DMS53 treated with DMSO at 0.1 percent for 48 hours (cell line): ENCODE data around the gene SCLT1.

ENCODE experiments used
- DNase-seq: peaks from one replicate; lab custom pipeline; 2025; ENCODE audit not compliant: unreplicated experiment; lab: John Stamatoyannopoulos, UW

The SCLT1 gene

DNA sequence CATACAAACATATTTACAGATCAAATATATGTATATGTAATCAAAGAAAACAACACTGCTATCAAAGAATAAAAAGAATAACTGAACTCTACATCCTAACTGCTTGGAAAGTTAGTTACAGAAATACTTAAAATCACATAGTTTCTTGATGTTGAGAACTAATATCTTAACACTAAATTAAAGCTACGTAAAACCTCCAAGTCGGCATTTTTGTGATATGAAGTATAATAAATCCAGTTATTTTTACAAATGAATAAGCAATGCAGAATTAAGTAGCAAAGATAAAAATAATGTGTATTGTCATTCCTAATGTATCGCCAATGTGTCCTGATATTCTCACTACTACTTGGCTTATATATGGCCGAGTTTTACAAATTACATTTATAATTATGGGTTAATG, 215.4 kb downstream of the SCLT1 start:
- no peak for DNase-seq

GRCh38 chr4:128876200-128876599, 217.1 kb downstream of the SCLT1 start:
- no peak for DNase-seq

DNA sequence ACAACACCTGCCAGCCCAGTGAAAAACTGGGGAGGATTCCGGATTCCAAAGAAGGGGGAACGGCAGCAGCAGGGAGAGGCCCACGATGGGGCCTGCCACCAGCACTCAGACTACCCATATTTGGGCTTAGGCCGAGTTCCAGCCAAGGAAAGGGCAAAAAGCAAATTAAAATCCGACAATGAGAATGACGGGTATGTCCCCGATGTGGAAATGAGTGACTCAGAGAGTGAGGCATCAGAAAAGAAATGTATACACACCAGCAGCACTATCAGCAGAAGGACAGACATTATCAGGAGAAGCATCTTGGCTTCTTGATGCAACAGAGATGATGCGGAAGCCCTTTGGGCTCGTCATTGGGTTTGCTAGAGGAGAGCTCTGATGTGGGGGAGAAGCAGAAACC, 221.4 kb downstream of the SCLT1 start:
- no peak for DNase-seq

- DNase-seq: no peak
Observed at GRCh38 chr4:128869776-128870509, 223.4 kb downstream of the SCLT1 start.

DNA sequence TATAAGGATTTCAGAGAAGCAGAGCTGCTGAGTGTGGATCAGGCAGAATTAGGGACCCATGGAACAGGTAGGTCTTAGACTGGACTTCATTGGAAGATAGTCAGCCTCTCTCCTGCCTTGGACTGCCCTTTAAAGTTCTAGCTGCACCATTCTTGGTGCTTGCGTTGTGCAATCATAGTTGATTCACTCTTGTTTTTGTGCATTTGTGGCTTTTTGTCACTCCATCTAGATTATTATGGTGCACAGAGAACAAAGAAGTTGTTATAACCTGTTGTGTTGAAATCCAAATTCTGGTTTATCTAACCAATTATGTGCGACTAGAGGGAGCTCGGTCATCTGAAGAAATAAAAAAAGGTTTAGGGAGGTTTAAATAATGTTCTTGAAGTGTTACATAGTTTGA, 224.6 kb downstream of the SCLT1 start:
- no peak for DNase-seq

DNA sequence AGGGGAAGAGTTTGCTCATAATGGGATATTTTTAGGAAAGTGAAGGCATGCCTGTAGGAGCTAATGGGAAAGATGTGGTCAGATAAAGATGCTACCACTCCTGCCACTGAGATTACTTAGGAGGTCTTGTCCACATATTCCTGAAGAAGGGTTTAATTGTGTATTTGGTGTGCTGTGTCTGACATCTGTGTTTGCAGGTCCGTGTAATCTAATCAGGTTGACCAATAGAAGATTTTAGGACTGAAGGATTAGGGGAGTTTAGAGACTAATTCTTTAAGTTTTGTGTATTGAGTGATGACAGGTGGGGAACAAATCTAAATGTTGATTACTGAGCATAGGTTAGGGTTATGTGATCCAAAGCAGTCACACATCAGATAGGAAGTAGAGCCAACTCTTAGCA, 226.6 kb downstream of the SCLT1 start:
- no peak for DNase-seq

DNA sequence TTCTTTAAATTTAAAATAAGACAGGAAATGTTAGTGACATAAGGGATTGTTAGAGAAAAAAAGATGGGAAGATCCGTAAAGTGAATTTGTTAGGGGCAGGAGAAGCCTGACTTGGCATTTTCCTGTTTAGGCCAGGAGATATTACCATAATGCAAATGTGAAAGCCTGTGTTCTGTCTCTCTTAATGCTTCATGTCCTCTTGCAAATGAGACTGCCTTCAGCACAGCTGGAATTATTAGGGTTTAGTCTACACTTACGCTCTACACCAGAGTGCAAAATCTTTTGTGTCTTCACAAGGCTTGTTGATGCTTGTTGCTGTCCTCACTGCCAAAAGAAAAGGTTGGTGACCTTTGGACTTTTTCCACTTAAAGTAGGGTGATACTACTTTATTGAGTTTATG, 227.1 kb downstream of the SCLT1 start:
- DNase-seq: no peak

- no peak for DNase-seq
Observed at GRCh38 chr4:128865132-128865531, 228.2 kb downstream of the SCLT1 start.

GRCh38 chr4:128863312-128864075, 229.8 kb downstream of the SCLT1 start:
- peak; percentile 20 for DNase-seq

DNA sequence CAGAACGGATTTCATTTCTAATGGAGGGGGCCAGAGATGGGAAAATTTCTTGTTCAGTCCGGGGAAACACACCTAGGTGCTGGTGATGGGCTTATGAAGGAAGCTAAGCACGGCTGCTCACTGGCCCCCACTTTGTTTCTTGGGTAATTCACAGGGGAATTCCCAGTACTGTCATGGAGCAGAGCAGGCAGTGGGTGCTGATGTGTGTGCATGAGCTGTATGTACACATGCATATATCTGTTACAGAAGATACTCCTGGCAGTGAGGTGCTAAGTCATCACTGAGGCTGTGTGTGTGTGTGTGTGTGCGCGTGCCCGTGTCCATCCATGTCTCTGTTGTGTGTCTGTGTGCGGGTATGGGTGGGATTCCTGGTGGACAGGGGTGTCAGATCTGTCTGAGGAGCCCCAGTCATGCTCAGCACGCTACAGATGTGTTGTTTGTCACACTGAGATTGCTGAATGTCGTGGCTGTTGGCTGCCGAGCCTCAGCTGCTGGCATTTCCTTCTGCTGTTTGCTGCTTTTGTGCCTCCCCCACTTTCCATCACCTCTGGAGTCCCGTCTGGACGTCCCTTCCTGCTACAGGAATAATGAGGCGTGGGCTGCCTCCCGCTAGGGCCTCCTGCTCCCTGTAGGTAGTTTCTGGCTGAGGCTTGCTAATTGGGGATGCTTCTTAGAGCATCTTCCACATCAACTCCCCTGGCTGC, 230.6 kb downstream of the SCLT1 start:
- DNase-seq: no peak

DNA sequence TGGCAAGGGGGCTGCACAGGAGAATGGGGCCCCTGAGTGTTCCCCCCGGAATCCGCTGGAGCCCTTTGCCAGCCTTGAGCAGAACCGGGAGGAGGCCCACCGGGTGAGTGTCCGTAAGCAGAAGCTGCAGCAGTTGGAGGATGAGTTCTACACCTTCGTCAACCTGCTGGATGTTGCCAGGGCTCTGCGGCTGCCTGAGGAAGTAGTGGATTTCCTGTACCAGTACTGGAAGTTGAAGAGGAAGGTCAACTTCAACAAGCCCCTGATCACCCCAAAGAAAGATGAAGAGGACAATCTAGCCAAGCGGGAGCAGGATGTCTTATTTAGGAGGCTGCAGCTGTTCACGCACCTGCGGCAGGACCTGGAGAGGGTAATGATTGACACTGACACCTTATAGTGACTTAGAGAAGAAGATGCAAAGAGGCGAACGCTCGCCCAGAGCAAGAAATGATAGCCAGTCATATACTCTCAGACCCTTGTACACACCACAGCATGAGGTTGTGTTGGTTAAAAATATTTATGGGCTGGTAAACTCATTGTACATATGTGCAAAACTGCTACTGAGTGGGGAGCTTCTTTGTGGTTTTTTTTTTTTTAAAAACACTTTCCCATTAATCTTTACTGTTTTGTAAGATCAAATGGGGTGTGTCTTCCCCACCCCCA, 231.4 kb downstream of the SCLT1 start:
- no peak for DNase-seq

DNA sequence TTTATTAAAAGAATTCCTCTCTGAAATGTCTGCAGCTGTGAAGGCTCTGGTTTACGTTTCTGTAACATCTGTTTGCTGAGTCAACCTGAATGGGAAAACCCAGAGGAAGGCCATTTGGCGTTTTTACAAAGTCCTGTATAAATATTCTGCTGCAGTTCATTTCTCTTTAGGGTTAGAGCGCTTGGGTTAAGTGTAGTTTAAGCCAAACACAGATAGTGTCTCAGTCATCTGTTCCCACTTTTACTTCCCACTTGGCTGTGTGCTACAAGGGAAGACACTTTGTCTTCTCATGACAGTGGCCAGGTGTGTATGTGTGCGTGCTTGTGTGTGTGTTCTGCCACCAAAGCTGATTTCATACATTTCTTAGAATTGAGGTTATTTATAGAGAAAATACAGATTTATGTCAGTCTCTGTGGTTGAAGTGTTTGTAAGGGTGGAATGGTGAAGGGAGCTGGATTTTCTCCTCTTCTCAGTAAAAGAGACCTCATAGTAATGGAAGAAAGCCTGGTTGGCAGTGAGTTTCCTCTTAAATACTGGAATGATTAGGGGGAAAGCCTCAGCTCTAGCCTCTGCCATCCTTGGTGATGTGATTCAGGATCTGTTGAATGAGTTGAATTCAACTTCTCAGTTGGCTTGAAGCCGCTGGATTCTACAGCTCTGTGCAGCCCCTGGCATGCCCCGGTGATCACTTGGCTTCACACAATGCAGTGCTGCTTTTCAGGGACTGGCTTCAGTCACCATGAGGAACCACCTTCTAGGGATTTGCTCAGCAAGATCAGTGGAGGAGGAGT, 233.3 kb downstream of the SCLT1 start:
- no peak for DNase-seq

DNA sequence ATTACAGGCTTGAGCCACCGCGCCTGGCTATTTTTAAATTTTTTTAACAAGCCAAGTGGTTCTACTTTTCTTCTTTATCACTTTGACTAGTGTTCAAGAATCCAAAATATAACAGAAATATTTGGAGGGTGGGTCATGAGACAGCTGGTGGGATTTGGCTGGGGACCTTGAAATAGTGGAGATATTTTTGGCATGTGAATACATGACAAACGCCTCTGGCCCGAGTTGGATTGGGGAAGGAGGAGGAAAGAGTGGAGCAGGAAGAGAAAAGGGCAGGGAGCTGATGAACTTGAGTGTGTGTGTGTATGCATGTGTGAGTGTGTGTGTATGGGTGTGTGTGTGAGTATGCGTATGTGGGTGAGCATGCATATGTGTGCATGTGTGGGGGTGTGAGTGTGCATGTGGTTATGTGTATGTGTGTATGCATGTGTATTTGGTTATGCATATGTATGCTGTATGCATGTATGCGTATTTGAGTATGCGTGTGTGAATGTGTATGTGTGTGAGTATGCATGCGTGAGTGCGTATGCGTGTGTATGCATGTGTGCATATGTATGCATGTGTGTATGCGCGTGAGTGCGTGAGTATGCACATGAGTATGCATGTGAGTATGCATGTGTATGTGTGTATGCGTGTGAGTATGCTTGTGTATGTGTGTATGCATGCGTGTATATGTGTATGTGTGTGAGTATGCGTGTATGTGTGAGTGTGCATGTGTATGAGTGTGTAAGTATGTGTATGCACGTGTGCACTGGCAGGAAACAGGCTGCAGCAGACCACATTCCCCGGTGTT, 234.3 kb downstream of the SCLT1 start:
- DNase-seq: no peak

DNA sequence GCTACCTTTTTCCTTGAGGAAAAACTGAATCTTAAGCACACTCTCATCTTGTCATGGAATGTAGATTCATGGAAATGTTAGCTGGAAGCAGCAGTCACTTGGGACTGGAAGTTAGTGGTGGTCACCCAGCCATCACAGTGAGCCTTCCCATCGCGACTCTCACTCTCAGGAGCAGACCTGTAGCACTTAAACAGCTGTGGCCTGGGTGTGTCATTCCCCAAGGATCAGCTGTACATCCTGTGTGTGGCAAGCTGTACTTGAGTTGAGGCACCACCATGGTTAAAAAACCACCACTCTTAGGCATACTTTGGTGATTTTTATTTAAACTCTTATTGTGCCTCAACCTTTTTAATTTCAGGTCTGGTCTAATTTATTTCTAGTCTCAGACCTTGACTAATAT, 237.1 kb downstream of the SCLT1 start:
- DNase-seq: no peak

DNA sequence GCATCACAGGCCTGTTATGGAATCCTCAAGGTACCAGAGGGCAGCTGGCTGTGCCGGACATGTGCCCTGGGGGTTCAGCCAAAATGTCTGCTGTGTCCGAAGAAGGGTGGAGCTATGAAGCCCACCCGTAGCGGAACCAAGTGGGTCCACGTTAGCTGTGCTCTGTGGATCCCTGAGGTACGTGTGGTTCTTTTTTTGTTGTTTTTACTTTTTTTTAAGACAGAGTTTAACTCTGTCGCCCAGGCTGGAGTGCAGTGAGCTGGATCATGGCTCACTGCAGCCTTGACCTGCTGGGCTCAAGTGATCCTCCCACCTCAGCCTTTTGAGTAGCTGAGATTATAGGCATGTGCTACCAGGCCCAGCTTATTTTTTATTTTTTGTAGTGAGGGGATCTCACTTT, 237.7 kb downstream of the SCLT1 start:
- no peak for DNase-seq

DNA sequence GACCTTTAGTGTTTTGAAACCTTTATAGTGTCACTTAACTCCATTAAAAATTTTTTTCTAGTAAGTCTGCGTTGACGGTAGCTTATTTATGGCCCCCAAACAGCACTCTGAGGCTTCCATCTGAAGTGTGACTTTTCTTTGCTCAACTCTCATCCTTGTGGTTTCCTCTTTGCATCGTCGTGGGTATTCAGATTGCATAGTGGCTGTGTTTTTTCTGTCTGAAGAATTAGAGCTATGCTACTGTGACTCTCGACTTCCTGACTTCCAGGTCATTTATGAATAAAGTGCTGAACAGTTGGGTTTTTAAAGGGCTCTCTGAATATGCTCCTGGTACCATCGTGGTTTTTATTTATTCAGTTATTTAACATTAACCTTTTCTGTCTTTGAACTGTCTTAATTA, 238.9 kb downstream of the SCLT1 start:
- DNase-seq: no peak

DNA sequence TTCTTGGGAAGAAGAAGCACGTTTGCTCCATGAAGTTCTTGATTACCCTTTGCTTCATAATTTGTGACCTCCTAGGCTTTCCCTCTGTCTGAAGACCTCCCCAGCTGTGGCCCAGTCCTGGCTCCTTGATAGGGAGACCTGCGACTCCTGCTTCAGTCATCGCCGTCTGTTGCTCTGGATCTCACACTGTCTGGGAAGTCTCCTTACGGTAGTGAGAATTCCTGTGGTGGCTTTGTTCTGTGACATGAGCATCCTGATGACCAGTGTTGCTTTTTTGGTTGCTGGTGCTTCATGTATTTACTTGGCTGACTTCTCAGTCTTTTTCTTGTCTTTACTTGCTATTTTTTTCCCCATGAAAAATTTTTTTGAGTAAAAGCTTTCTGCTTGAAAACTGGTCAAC, 239.6 kb downstream of the SCLT1 start:
- DNase-seq: no peak

DNA sequence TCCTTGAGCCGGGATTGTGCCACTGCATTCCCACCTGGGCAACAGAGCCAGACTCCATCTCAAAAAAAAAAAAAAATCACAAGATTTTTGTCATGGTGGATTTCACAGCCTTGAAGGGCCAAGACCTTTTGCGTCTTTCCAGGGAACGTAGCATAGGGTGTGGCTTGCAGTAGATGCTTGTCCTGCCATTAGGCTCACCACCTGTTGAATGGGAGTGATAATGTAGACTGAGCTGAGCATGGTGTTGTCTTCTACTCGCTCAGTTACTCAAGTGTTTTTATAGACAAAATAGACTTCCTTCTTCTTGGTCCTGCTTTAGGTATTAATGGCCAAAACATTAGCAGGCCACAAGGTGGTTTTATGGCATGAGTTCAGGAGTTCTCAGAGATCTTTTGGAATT, 243.1 kb downstream of the SCLT1 start:
- DNase-seq: no peak

GRCh38 chr4:128848461-128848860, 244.9 kb downstream of the SCLT1 start:
- DNase-seq: no peak
